ENCODE data around the gene CORO6. TPM values are rescaled to one million over a fixed set of nuclear protein-coding genes. Genes with fewer than 3 reads are reported as not detected.

Gene CORO6
- total and polyA plus RNA-seq, 2 experiments from 2014 or later: 2.6 to 5.2 TPM

DNA sequence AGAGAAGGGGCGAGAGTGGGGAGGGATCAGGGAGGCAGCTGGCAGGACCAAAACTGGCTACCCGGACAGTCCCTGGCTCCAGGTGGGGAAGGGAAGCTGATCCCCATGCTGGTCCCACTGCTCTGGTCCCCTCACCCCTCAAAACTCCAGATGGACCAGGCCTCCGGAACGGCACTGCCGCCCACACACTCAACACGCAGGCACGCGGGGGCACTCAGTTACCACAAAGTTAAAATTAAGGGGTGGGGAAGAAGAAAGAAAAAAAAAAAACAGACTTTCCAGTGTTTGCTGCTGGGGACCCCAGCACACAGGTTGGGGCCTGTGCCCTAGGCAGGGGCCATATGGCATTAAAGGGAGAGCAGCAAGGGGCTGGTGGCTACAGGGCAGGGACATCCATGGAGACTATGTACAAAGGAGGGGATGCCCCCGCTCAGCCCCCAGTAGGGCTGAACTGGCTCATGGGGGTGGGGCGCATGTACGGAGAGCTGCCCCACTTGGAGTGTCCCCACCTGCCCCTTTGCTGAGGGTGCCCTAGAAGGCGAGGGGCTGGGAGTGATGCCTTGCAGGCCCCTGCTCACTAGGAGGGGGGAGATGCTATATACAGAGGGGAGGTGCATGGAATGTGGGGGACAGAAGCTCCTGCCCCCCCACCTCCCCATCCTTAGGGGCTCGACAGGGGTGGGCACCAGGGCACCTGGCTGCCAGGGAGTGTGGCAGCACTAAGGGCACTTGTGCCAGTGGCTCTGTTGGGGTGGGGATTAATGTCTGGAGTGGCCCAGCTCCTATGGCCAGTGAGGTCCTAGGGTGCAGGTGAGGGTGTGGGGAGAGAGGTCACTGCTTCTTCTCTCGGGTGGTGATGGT lies 48.6 kb downstream of the CORO6 start:
- Histone ChIP-seq H3K4me2 (no peak overlapping the region), H3K9me2 (ENCODE audit: insufficient read depth) (no peaks in the 10 kb centered on the region), H3K27ac (ENCODE audit: low read depth) (no peak overlapping the region), H3K79me2 (replicated peaks; ENCODE audit: insufficient read depth) (no peaks in the 10 kb centered on the region), H3K27me3 (ENCODE audit: insufficient read depth) (peaks cover 18% of the 10 kb centered on the region; the same call in 1 of the 2 replicates), H2AFZ (no peak overlapping the region), H3K4me1 (ENCODE audit: insufficient read depth) (peaks cover 3% of the 10 kb centered on the region; the same call in 1 of the 2 replicates), H3F3A (replicated peaks; ENCODE audit: low read depth) (peaks cover 13% of the 10 kb centered on the region), H3K4me3 (no peak overlapping the region), H4K20me1 (replicated peaks; ENCODE audit: insufficient read depth) (no peaks in the 10 kb centered on the region; the same call in 1 of the 2 replicates), H3K36me3 (ENCODE audit: insufficient read depth) (no peaks in the 10 kb centered on the region; the same call in 1 of the 2 replicates)
- no peak overlapping the region for H3K27ac Mint-ChIP-seq
- TF ChIP-seq, protein P1, sequence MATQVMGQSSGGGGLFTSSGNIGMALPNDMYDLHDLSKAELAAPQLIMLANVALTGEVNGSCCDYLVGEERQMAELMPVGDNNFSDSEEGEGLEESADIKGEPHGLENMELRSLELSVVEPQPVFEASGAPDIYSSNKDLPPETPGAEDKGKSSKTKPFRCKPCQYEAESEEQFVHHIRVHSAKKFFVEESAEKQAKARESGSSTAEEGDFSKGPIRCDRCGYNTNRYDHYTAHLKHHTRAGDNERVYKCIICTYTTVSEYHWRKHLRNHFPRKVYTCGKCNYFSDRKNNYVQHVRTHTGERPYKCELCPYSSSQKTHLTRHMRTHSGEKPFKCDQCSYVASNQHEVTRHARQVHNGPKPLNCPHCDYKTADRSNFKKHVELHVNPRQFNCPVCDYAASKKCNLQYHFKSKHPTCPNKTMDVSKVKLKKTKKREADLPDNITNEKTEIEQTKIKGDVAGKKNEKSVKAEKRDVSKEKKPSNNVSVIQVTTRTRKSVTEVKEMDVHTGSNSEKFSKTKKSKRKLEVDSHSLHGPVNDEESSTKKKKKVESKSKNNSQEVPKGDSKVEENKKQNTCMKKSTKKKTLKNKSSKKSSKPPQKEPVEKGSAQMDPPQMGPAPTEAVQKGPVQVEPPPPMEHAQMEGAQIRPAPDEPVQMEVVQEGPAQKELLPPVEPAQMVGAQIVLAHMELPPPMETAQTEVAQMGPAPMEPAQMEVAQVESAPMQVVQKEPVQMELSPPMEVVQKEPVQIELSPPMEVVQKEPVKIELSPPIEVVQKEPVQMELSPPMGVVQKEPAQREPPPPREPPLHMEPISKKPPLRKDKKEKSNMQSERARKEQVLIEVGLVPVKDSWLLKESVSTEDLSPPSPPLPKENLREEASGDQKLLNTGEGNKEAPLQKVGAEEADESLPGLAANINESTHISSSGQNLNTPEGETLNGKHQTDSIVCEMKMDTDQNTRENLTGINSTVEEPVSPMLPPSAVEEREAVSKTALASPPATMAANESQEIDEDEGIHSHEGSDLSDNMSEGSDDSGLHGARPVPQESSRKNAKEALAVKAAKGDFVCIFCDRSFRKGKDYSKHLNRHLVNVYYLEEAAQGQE (IDR thresholded peaks at IDR 0.05; ENCODE audit: unreplicated experiment): no peak
- TF ChIP-seq ZNF114 (CRISPR knock-in tag; IDR thresholded peaks at IDR 0.05) (no peak), POLR2AphosphoS5 (IDR thresholded peaks at IDR 0.05; ENCODE audit: low read depth) (no peak), EZH2 (IDR thresholded peaks at IDR 0.05; ENCODE audit: low read depth, unreplicated experiment) (no peak), CREB1 (CRISPR knock-in tag; IDR thresholded peaks at IDR 0.05; ENCODE audit: low read depth) (no peak), EZH2phosphoT487 (IDR thresholded peaks at IDR 0.05; ENCODE audit: unreplicated experiment) (no peak), JUNB (IDR thresholded peaks at IDR 0.05; ENCODE audit: unreplicated experiment) (no peak), STAT1 (IDR thresholded peaks at IDR 0.05; ENCODE audit: unreplicated experiment) (no peak), NANOG (IDR thresholded peaks at IDR 0.05; ENCODE audit: borderline replicate concordance) (no peak), ZNF331 (CRISPR knock-in tag; IDR thresholded peaks at IDR 0.05; ENCODE audit: low read depth) (no peak)
- TF ChIP-seq, protein P2, sequence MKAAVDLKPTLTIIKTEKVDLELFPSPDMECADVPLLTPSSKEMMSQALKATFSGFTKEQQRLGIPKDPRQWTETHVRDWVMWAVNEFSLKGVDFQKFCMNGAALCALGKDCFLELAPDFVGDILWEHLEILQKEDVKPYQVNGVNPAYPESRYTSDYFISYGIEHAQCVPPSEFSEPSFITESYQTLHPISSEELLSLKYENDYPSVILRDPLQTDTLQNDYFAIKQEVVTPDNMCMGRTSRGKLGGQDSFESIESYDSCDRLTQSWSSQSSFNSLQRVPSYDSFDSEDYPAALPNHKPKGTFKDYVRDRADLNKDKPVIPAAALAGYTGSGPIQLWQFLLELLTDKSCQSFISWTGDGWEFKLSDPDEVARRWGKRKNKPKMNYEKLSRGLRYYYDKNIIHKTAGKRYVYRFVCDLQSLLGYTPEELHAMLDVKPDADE (IDR thresholded peaks at IDR 0.05): no peak
- TF ChIP-seq, protein P3, sequence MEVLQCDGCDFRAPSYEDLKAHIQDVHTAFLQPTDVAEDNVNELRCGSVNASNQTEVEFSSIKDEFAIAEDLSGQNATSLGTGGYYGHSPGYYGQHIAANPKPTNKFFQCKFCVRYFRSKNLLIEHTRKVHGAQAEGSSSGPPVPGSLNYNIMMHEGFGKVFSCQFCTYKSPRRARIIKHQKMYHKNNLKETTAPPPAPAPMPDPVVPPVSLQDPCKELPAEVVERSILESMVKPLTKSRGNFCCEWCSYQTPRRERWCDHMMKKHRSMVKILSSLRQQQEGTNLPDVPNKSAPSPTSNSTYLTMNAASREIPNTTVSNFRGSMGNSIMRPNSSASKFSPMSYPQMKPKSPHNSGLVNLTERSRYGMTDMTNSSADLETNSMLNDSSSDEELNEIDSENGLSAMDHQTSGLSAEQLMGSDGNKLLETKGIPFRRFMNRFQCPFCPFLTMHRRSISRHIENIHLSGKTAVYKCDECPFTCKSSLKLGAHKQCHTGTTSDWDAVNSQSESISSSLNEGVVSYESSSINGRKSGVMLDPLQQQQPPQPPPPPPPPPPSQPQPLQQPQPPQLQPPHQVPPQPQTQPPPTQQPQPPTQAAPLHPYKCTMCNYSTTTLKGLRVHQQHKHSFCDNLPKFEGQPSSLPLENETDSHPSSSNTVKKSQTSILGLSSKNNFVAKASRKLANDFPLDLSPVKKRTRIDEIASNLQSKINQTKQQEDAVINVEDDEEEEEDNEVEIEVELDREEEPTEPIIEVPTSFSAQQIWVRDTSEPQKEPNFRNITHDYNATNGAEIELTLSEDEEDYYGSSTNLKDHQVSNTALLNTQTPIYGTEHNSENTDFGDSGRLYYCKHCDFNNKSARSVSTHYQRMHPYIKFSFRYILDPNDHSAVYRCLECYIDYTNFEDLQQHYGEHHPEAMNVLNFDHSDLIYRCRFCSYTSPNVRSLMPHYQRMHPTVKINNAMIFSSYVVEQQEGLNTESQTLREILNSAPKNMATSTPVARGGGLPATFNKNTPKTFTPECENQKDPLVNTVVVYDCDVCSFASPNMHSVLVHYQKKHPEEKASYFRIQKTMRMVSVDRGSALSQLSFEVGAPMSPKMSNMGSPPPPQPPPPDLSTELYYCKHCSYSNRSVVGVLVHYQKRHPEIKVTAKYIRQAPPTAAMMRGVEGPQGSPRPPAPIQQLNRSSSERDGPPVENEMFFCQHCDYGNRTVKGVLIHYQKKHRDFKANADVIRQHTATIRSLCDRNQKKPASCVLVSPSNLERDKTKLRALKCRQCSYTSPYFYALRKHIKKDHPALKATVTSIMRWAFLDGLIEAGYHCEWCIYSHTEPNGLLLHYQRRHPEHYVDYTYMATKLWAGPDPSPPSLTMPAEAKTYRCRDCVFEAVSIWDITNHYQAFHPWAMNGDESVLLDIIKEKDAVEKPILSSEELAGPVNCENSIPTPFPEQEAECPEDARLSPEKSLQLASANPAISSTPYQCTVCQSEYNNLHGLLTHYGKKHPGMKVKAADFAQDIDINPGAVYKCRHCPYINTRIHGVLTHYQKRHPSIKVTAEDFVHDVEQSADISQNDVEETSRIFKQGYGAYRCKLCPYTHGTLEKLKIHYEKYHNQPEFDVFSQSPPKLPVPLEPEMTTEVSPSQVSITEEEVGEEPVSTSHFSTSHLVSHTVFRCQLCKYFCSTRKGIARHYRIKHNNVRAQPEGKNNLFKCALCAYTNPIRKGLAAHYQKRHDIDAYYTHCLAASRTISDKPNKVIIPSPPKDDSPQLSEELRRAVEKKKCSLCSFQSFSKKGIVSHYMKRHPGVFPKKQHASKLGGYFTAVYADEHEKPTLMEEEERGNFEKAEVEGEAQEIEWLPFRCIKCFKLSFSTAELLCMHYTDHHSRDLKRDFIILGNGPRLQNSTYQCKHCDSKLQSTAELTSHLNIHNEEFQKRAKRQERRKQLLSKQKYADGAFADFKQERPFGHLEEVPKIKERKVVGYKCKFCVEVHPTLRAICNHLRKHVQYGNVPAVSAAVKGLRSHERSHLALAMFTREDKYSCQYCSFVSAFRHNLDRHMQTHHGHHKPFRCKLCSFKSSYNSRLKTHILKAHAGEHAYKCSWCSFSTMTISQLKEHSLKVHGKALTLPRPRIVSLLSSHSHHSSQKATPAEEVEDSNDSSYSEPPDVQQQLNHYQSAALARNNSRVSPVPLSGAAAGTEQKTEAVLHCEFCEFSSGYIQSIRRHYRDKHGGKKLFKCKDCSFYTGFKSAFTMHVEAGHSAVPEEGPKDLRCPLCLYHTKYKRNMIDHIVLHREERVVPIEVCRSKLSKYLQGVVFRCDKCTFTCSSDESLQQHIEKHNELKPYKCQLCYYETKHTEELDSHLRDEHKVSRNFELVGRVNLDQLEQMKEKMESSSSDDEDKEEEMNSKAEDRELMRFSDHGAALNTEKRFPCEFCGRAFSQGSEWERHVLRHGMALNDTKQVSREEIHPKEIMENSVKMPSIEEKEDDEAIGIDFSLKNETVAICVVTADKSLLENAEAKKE (CRISPR knock-in tag; IDR thresholded peaks at IDR 0.05): no peak
- TF ChIP-seq, protein P4, sequence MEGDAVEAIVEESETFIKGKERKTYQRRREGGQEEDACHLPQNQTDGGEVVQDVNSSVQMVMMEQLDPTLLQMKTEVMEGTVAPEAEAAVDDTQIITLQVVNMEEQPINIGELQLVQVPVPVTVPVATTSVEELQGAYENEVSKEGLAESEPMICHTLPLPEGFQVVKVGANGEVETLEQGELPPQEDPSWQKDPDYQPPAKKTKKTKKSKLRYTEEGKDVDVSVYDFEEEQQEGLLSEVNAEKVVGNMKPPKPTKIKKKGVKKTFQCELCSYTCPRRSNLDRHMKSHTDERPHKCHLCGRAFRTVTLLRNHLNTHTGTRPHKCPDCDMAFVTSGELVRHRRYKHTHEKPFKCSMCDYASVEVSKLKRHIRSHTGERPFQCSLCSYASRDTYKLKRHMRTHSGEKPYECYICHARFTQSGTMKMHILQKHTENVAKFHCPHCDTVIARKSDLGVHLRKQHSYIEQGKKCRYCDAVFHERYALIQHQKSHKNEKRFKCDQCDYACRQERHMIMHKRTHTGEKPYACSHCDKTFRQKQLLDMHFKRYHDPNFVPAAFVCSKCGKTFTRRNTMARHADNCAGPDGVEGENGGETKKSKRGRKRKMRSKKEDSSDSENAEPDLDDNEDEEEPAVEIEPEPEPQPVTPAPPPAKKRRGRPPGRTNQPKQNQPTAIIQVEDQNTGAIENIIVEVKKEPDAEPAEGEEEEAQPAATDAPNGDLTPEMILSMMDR (conservative IDR thresholded peaks at IDR 0.05; ENCODE audit: low read depth in 2 of 2): no peak
- peaks cover 16% of the 10 kb centered on the region for H3K36me3 Mint-ChIP-seq (ENCODE audit: low read depth)
- ATAC-seq: no peak
- peaks cover 13% of the 10 kb centered on the region; the same call in 2 of the 3 replicates for H3K4me1 Mint-ChIP-seq
- H3K4me3 Mint-ChIP-seq: no peak overlapping the region
- no peak for DNase-seq (ENCODE audit: low spot score)
- H3K27me3 Mint-ChIP-seq (ENCODE audit: insufficient read depth, low read depth, poor library complexity): peaks cover 19% of the 10 kb centered on the region
- no peaks in the 10 kb centered on the region for H3K9me3 Mint-ChIP-seq
